Measurements from ENCODE around the gene TFCP2L1.

Gene TFCP2L1

DNA sequence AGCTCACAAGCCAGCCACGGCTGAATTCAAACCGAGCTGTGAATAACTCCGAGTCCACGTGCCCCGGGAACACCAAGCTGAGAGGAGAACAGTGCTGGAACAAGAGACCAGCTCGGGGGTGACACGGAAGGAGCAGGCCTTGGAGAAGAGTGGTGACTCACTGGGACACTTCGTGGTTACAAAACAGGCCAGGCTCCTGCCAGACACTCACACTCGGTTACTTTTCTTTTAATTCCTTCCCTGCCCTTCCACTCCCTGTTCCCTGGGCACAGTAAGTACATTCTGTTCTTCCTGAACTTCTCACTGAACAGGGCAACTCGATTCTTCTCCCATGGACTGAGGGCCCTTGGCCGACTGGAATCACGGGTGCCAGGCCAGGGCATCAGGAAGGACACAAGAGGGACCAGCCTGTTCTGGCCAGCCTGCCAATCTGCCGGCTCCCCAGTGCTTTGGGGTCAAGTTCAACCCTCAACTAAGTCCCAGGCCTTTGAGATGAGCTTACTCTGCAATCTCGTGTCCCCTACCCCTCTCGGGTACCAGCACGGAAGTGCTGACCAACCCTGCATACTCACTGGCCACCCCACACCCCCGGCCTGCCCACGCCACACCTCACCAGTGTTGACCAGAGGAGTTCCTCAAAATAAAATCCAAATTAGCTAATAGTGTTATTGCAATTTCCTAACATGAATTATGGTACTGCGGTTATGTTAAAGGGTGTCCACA lies 87.5 kb downstream of the TFCP2L1 start:
- Histone ChIP-seq H3K27ac (ENCODE audit: low read length) (no peak overlapping the region), H3K36me3 (ENCODE audit: control insufficient read depth, low read depth, low read length) (no peaks in the 10 kb centered on the region), H3K27me3 (ENCODE audit: control insufficient read depth, insufficient read depth, low read length) (no peaks in the 10 kb centered on the region)

DNA sequence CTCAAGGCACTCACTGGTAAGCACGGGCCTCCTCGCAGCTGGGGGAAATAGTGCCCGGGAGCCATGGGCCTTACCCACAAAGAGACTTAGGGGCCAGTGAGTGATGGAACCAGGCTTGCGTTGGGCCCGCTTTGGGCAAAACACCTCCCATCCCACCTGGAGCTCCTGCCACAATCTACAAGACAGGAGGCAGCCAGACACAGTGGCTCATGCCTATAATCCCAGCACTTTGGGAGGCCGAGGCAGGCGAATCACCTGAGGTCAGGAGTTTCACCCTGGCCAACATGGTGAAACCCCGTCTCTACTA lies 88.2 kb downstream of the TFCP2L1 start:
- H3K4me3 ChIP-seq (ENCODE audit: low read length), result no peak overlapping the region
- H3K9ac ChIP-seq (ENCODE audit: low read length), result no peak overlapping the region
- H3K27me3 ChIP-seq (ENCODE audit: control insufficient read depth, insufficient read depth, low read length), result no peaks in the 10 kb centered on the region
- H3K27ac ChIP-seq (ENCODE audit: low read length), result no peak overlapping the region
- H3K9me3 ChIP-seq (ENCODE audit: control insufficient read depth, low read depth, low read length), result no peaks in the 10 kb centered on the region
- no peaks in the 10 kb centered on the region for H3K36me3 ChIP-seq (ENCODE audit: control insufficient read depth, low read depth, low read length)
- H3K4me1 ChIP-seq (ENCODE audit: control insufficient read depth, low read depth, low read length), result no peaks in the 10 kb centered on the region

More for the DNA sequence above, 87.5 kb downstream of the TFCP2L1 start:
- no peak overlapping the region for H3K4me3 ChIP-seq (ENCODE audit: low read length)
- no peak overlapping the region for H3K9ac ChIP-seq (ENCODE audit: low read length)
- H3K4me1 ChIP-seq (ENCODE audit: control insufficient read depth, low read depth, low read length), result no peaks in the 10 kb centered on the region
- no peaks in the 10 kb centered on the region for H3K9me3 ChIP-seq (ENCODE audit: control insufficient read depth, low read depth, low read length)

DNA sequence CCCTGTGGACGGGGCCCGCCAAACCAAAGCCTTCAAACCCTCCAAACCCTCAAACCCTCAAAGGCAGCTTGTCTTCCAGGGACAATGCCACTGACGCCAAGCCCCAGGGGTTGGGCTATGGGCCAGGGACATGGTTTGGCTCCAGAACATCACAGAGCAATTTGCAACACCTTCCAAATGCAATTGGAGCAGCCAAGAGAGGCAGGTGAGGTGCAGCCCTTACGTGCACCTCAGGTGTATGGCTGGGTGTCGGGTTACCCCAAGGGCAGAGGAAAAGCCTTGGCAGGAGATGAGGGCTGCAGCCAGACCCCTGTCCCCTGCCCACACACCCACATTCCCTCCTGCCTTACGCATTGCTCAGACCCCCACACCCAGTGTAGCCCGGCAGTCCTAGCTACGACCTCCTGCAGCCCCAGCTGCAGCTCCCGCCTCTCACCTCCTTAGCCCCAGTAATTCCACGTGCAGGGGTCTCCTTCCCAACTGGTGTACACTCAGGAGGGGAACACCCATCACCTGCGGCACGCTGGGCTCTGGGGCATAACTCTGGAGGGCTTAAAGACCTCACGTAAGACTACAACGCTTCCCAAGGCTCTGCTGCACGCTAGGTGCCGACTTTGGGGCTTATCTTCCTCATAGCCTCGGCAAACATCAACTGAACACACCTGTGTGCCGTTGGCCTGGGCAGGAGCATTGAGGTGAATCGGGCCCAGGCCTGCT lies 88.7 kb downstream of the TFCP2L1 start:
- H3K27me3 ChIP-seq (ENCODE audit: control insufficient read depth, insufficient read depth, low read length), result no peaks in the 10 kb centered on the region
- H3K9ac ChIP-seq (ENCODE audit: low read length), result no peak overlapping the region
- H3K4me1 ChIP-seq (ENCODE audit: control insufficient read depth, low read depth, low read length), result no peaks in the 10 kb centered on the region
- H3K4me3 ChIP-seq (ENCODE audit: low read length), result no peak overlapping the region
- H3K27ac ChIP-seq (ENCODE audit: low read length), result no peak overlapping the region
- H3K9me3 ChIP-seq (ENCODE audit: control insufficient read depth, low read depth, low read length), result no peaks in the 10 kb centered on the region
- no peaks in the 10 kb centered on the region for H3K36me3 ChIP-seq (ENCODE audit: control insufficient read depth, low read depth, low read length)

DNA sequence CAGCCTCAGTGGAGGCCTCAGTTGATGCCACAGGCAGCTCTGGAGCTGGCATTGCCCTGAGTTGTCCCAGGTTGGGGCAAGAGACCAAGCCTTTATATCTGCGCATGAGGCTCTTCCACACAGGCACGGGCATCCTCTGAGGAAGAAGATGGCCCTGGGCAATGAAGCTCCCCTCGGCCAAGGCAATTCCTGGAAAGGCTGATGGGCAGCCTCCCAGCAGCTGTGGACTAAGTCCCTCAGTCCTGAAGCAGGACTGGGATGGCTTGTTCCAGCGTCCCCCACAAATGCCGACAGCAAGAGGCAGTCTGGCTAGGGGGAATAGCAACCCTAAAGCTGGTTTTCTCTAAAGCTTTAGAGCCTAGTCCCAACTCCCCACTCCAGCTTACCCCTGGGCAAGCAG lies 90.0 kb downstream of the TFCP2L1 start:
- Histone ChIP-seq H3K9ac (ENCODE audit: low read length) (no peak overlapping the region), H3K27ac (ENCODE audit: low read length) (no peak overlapping the region)

DNA sequence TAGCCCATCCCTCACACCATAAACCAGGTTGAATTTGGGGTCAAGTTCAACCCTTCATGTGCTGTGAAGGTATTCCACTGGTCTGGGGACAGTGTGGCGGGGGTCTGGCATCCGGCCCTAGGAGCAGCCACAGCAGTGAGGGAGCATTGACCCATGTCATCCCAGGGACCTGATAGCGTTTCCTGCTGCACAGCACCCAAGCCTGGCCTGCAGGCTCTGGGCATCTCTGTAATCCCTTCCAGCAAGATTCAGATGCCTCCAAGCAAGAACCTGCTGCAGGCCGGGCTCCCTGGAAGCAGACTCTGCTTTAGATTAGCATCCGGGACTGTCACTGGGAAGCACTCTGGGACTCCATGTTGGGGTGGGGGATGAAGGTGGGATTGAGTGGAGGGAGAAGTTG lies 90.4 kb downstream of the TFCP2L1 start:
- no peaks in the 10 kb centered on the region for H3K4me1 ChIP-seq (ENCODE audit: control insufficient read depth, low read depth, low read length)
- H3K27ac ChIP-seq (ENCODE audit: low read length), result no peak overlapping the region
- no peak overlapping the region for H3K9ac ChIP-seq (ENCODE audit: low read length)
- H3K9me3 ChIP-seq (ENCODE audit: control insufficient read depth, low read depth, low read length), result no peaks in the 10 kb centered on the region
- H3K4me3 ChIP-seq (ENCODE audit: low read length), result no peak overlapping the region
- H3K27me3 ChIP-seq (ENCODE audit: control insufficient read depth, insufficient read depth, low read length), result no peaks in the 10 kb centered on the region
- no peaks in the 10 kb centered on the region for H3K36me3 ChIP-seq (ENCODE audit: control insufficient read depth, low read depth, low read length)

More for the DNA sequence above, 90.0 kb downstream of the TFCP2L1 start:
- H3K9me3 ChIP-seq (ENCODE audit: control insufficient read depth, low read depth, low read length), result no peaks in the 10 kb centered on the region
- no peaks in the 10 kb centered on the region for H3K27me3 ChIP-seq (ENCODE audit: control insufficient read depth, insufficient read depth, low read length)
- no peak overlapping the region for H3K4me3 ChIP-seq (ENCODE audit: low read length)
- H3K4me1 ChIP-seq (ENCODE audit: control insufficient read depth, low read depth, low read length), result no peaks in the 10 kb centered on the region
- no peaks in the 10 kb centered on the region for H3K36me3 ChIP-seq (ENCODE audit: control insufficient read depth, low read depth, low read length)

DNA sequence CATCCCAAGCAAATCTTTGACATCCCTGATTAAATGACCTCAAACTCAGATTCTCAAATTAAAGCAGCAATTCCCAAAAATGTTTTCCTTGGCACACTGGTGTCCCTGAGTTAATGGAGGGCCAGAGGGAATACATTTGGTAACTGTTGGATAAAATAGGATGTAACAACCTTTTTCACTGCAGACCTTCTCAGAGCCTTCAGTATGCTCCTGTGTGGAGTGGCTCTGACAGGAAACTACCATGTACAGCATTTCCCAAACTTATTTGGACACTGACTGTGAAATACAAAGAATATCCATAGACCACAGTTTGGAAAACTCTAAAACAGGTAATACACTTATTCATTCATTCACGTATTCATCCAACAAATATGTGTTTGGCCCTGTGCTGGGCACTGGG lies 91.8 kb downstream of the TFCP2L1 start:
- no peak overlapping the region for H3K4me3 ChIP-seq (ENCODE audit: low read length)
- H3K27ac ChIP-seq (ENCODE audit: low read length), result no peak overlapping the region
- no peak overlapping the region for H3K9ac ChIP-seq (ENCODE audit: low read length)
- no peaks in the 10 kb centered on the region for H3K36me3 ChIP-seq (ENCODE audit: control insufficient read depth, low read depth, low read length)
- H3K4me1 ChIP-seq (ENCODE audit: control insufficient read depth, low read depth, low read length), result no peaks in the 10 kb centered on the region
- no peaks in the 10 kb centered on the region for H3K9me3 ChIP-seq (ENCODE audit: control insufficient read depth, low read depth, low read length)
- H3K27me3 ChIP-seq (ENCODE audit: control insufficient read depth, insufficient read depth, low read length), result no peaks in the 10 kb centered on the region

DNA sequence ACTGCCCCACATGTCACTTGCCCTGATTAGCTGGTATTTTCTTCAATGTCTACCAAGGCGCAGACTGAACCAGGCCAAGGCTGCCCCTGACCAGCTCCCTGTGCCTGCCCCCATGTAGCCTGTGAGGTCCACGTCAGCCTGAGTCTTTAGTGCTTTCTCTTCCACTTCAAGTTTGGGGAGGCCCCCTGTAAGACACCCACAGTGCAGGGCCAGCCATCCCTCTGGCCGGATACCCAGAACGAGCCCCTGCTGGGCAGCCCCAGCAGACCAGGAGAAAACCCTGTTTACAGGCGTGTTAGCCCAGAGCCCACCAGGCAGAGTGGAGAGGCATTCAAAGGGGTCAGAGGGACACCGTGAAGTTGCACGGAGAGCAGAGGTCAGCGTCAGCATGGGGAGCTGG lies 92.4 kb downstream of the TFCP2L1 start:
- Histone ChIP-seq H3K27me3 (ENCODE audit: control insufficient read depth, insufficient read depth, low read length) (no peaks in the 10 kb centered on the region), H3K9me3 (ENCODE audit: control insufficient read depth, low read depth, low read length) (no peaks in the 10 kb centered on the region), H3K9ac (ENCODE audit: low read length) (no peak overlapping the region), H3K4me1 (ENCODE audit: control insufficient read depth, low read depth, low read length) (no peaks in the 10 kb centered on the region), H3K36me3 (ENCODE audit: control insufficient read depth, low read depth, low read length) (no peaks in the 10 kb centered on the region), H3K4me3 (ENCODE audit: low read length) (no peak overlapping the region), H3K27ac (ENCODE audit: low read length) (no peak overlapping the region)

DNA sequence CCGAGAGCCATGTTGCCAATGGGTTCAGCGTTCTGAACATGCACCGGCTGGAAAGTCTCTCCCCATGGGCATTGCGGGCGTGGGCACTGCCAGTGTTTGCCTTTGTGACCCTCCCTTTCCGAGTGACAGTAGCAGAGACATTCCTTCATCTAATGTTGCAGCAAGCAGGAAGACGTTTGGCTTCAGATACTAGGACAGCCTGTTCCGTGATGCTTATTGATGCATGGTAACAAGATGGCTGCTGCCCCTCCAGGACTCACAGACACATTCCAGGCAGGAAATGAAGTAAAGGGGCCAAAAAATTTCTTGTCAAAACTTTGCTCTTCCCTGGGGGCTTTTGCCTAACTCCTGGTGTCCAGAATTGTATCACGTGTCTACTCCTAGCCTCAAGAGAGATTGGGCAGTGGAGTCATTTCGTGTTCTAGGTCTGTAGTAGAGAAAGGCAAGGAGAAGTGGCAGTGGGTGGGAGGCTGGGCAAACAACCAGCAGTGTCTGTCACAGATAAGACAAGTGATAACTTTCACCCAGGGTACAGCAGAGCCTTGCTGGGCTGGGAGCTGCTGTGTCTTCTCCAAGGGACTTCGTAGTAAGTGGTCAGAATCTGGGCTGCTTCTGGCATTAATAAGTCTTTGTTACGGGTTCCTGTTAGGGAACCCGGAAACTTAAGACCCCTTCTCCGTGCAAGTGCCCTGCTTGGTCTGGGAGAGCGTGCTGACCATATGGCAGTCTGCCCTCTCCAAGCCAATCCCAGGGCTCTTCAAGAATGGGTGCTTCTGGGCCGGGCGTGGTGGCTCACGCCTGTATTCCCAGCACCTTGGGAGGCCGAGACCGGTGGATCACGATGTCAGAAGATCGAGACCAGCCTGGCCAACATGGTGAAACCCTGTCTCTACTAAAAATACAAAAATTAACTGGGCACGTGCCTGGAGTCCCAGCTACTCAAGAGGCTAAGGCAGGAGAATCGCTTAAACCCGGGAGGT lies 93.5 kb downstream of the TFCP2L1 start:
- Histone ChIP-seq H3K4me1 (ENCODE audit: control insufficient read depth, low read depth, low read length) (no peaks in the 10 kb centered on the region), H3K27ac (ENCODE audit: low read length) (no peak overlapping the region), H3K4me3 (ENCODE audit: low read length) (no peak overlapping the region), H3K36me3 (ENCODE audit: control insufficient read depth, low read depth, low read length) (no peaks in the 10 kb centered on the region), H3K27me3 (ENCODE audit: control insufficient read depth, insufficient read depth, low read length) (no peaks in the 10 kb centered on the region), H3K9ac (ENCODE audit: low read length) (no peak overlapping the region), H3K9me3 (ENCODE audit: control insufficient read depth, low read depth, low read length) (no peaks in the 10 kb centered on the region)

DNA sequence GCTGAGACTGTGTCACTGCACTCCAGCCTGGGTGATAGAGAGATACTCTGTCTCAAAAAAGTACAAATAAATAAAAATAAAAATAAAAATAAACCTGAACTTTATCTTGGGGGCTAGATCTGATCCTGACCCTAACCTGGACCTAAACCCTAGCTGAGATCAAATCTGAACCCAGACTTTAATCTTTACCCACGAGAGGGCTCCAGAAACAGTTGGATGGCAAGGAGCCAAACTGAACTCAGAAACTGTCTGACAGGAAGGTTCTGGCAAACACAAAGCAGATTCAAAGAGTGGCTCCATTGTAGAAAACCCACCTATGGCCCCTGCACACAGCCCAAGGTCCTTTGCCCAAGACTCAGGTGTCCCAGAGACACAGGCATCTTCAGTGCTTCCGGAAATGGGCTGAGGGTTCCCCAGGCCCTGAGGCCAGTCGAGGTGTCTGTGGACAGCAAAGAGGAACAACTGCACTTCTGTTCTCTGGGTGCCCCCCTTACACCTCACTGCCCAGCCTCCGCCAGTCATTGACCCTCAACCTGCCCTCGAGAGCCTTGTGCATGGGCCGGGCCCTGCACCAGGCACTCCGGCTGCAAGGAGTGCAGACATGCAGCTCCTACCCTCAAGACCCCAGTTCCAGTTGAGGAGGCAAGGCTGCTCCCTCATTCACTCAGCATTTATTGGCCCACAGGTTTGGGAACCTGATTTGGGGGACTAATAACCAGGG lies 95.2 kb downstream of the TFCP2L1 start:
- Histone ChIP-seq H3K9ac (ENCODE audit: low read length) (no peak overlapping the region), H3K9me3 (ENCODE audit: control insufficient read depth, low read depth, low read length) (no peaks in the 10 kb centered on the region), H3K4me1 (ENCODE audit: control insufficient read depth, low read depth, low read length) (no peaks in the 10 kb centered on the region), H3K36me3 (ENCODE audit: control insufficient read depth, low read depth, low read length) (no peaks in the 10 kb centered on the region), H3K4me3 (ENCODE audit: low read length) (no peak overlapping the region), H3K27ac (ENCODE audit: low read length) (no peak overlapping the region), H3K27me3 (ENCODE audit: control insufficient read depth, insufficient read depth, low read length) (no peaks in the 10 kb centered on the region)

DNA sequence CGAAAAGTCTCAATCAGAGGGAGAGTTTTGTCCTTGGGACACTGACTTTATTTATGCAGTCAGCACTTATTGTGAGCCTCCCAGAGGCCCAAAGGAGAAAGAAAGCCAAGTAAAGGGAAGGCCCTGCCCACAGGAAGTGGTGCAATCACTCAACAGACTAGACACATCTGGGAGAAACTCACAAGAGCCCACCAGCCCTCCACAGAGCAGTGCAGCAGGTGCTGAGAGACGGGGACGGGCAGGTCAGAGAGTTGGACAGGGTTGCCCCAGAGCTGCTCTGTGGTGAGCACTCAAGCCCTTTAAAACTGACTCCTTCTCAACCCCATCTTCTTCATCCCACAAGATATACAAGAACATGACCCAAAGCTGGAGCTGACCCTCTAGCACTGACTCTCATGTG lies 96.0 kb downstream of the TFCP2L1 start:
- Histone ChIP-seq H3K27ac (ENCODE audit: low read length) (no peak overlapping the region), H3K4me3 (ENCODE audit: low read length) (no peak overlapping the region), H3K9ac (ENCODE audit: low read length) (no peak overlapping the region), H3K9me3 (ENCODE audit: control insufficient read depth, low read depth, low read length) (no peaks in the 10 kb centered on the region), H3K4me1 (ENCODE audit: control insufficient read depth, low read depth, low read length) (no peaks in the 10 kb centered on the region), H3K27me3 (ENCODE audit: control insufficient read depth, insufficient read depth, low read length) (no peaks in the 10 kb centered on the region), H3K36me3 (ENCODE audit: control insufficient read depth, low read depth, low read length) (no peaks in the 10 kb centered on the region)

DNA sequence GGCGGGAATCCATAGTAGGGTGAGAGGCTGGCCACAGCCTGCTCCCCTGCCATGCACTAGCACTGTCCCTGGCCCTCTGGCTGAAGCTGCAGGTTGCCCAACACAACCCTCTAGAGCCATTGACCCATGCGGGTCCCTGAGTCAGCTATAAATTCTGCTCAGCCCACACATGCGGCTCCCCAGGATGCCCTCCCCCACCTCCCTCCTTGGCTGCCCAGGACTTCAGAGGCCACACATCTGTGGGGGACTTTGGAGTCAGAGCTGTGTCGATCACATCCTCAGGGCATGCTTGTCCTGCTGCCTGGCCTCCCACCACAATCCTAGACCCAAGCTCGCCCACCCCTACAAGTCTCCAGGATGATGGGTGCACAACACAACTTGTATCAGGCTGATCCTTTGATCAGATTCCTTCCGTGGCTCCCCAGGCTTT lies 97.0 kb downstream of the TFCP2L1 start:
- Histone ChIP-seq H3K4me1 (ENCODE audit: control insufficient read depth, low read depth, low read length) (no peaks in the 10 kb centered on the region), H3K27ac (ENCODE audit: low read length) (no peak overlapping the region), H3K4me3 (ENCODE audit: low read length) (no peak overlapping the region), H3K36me3 (ENCODE audit: control insufficient read depth, low read depth, low read length) (no peaks in the 10 kb centered on the region), H3K9me3 (ENCODE audit: control insufficient read depth, low read depth, low read length) (no peaks in the 10 kb centered on the region), H3K9ac (ENCODE audit: low read length) (no peak overlapping the region), H3K27me3 (ENCODE audit: control insufficient read depth, insufficient read depth, low read length) (no peaks in the 10 kb centered on the region)

All from iPS-18a (cell line).